ENCODE measurements around the gene HOXD4.

Gene HOXD4

GRCh38 chr2:176173567-176174381 lies 22.4 kb downstream of the HOXD4 start:
- no peak for DNase-seq

DNA sequence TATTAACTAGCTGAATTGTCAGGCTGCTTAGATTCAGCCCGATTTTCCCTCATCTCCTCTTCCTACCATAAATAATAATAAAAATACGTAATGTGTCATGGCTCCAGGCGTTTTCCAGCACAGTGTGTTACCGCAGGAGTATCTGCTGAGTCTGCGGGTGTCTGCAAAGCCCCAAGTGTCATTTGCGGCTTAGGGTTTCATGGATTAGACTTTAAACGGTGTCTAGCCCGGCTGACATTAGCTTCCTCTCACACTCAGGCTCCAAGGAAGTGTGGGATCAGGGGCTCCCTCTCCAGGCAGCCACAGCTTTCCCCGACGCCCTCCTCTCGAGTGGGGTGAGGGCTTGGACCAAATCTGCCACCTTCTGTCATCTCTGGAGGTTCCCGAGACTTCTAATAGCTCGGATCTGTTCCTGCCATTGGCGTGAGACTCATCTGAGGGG lies 23.1 kb downstream of the HOXD4 start:
- peak; percentile 50 for DNase-seq

GRCh38 chr2:176174824-176175708 lies 23.7 kb downstream of the HOXD4 start:
- DNase-seq, result no peak

- no peak for DNase-seq
These were observed 24.6 kb downstream of the HOXD4 start for GRCh38 chr2:176175709-176176607.

- no peak for DNase-seq
These were observed 26.3 kb downstream of the HOXD4 start for GRCh38 chr2:176177580-176178037.

DNA sequence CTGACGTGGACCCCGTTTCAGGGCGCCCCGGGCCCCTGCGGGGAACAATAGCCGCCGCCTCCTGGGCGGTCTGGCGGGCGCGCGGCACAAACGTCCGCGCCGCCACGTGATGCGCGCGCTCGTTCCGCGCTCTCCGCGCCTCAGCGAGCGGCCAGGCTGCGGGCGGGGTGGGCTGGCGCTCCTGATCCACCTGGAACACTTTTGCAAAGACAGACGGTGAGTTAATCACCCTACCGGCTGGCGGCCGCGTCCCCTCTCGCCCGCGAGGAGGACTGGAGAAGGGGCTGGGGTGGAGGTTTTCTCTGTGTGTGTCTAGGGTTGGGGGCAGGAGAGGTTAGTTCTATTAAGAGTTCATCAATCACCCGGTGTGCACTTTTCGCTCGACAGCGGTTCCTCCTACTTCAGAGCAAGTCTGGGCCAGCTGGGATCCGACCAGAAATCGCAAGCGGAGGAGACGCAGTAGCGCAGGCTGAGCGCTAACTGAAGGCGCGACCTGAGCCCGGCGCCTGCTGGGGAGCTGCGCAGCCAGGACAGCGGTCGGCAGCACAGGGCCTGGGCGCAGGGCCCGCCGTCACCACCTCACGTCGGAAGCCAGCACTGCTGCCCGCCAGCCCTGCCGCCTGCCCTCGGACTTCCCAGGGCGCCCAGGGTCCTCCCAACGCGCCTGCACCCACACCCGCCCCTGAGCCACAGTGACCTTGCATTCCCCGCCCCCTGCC lies 26.8 kb downstream of the HOXD4 start:
- DNase-seq, result no peak

GRCh38 chr2:176178757-176179295 lies 27.5 kb downstream of the HOXD4 start:
- no peak for DNase-seq

DNA sequence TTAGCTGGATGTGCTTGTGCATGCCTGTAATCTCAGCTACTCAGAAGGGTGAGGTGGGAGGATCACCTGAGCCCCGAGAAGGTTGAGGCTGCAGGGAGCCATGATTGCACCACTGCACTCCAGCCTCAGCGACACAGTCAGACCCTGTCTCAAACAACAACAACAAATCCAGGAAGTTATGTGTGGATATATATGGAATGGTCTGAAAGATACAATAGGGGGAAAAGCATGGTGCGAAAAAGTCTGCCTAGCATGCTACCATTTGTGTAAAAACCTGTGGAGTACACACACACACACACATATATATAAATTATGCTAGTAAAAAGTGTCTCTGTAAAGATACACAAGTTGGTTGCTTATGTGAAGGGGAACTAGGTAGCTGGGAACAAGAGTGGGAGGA lies 30.2 kb downstream of the HOXD4 start:
- no peak for DNase-seq

DNA sequence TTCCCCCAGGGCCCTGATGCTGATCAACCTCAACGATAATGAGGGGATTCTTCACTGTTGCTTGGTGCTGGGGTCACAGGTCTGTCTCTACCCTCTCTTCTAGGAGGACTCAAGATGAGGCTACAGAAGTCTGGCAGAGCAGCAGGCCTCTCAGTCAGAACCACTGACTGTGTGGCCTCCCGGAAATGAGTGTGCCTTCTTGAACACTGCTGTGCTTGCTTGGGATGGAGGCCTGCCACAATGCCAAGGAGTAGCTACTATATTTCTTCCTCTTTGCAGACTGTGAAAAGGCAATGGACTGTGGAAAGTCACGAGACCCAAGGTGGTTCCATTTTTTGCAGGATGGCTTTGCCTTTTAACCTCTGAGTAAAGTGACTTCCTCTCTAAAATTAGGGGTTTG lies 31.3 kb downstream of the HOXD4 start:
- no peak for DNase-seq

- DNase-seq, result no peak
These were observed 33.4 kb downstream of the HOXD4 start for GRCh38 chr2:176184749-176185148.

DNA sequence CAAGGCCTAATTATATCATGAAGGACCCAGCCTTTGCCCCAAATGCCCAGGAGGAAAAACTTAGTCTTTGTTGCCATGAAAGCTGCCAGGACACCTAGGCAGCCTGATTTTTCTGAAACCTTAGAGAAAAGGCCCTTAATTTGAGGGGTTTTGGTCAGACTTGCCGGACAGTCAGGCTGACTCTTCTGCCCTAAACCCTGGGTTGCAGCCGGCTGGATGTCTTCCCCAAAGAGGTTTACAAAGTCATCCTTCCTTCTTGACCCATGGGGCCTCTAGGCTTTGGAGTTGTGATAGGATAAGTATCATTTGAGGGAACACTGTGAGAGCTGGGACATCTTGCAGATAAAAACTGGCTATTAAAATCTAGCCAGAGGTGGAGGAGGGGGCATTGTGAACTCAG lies 34.7 kb downstream of the HOXD4 start:
- DNase-seq, result no peak

DNA sequence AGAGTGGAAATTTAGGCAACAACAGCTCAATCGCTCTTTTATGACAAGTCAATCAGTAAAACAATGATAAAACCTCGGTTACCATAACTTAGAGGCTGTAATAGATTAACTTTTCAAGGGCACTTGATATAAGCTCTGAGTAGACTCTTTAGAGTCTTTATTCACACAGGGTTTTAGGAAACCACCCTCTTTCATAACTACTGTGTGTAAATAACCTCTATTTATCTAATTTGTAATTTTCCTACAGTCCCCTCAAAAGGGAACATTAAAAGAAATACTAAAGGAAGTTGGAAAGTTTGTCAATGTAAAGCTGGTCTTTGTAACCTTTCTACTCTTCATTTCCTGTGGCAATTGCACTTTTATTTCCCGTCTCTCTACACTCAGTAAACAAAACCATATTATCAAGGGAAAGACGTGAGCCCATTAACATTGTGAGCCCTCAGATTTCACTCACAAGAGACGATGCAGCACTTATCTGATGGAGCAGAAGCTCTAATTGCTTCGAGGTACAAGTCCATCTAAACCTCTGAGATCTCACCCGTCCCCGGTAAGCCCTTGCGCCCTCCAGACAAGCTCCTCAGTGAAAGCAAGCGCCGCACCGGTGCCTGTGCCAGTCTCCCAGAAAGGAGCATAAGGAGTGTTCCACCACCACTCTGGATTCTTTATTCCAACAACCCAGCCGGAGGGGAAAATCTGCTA lies 36.0 kb downstream of the HOXD4 start:
- no peak for DNase-seq

DNA sequence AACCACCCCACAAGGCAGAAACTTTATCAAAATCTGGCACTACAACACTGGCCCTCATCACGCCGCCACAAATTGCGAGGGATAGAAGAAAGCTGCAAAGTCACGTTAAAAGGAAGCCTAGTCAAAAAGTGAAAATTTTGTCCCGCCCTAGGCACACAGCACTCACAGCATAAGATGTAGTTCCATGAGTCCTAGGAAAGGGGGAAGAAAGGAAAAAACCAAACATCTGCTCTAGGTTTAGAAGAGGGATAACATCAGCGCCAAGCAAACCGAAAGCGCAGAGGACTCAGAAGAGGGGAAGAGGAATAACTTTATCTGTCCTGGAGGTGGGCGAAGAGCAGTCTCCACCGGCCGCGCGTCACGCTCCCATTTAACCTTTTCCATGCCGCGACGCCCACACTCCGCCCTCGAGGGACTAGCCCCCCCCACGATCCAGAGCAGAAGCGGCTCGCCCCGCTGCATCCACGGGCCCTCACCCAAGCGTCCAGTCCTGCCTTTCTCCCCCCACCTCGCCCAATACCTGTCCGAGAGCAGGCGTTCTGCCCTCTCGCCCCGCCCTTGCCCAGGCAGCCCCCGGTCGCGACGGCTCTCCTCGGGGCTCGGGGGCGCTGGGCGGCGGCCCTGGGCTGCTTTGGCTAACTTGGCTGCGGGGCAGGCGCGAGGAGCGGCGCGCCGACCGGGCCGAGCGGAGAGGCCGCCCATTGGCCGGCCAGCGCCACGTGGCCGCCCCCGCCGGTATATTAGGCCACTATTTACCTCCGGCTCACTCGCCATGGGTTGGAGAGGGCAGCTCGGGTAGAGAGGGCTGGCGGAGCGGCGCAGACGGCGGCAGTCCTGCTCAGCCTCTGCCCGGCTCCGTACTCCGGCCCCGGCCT lies 36.8 kb downstream of the HOXD4 start, which contains the start of gene HOXD1:
Gene HOXD1 (plus strand): TSS at position 770 of the 875 bp plus-strand sequence. CDS start 134 bp downstream, outside the sequence.
- DNase-seq, result peak; percentile 35

GRCh38 chr2:176188774-176189680 lies 37.7 kb downstream of the HOXD4 start:
- DNase-seq, result no peak

GRCh38 chr2:176189681-176190641 lies 38.6 kb downstream of the HOXD4 start:
- no peak for DNase-seq

- no peak for DNase-seq
These were observed 41.0 kb downstream of the HOXD4 start for GRCh38 chr2:176192351-176192750.

DNA sequence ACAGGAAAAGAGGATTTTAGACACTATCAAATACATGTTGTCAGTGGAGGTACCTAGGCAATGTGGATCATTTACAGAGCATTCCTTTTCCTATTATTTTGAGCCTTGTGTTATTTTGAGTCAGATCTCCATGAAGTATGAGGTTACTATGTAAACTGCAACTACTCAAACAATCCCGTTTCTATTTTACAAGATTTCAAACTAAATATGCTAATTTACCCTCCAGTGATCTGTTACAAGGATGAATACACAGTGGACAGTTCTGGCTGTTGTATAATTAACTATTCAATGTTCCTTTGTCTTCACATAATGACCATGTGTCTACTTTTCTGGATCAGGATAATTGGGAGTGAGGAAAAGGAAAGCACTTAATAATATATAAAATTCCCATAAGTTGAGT lies 41.7 kb downstream of the HOXD4 start:
- DNase-seq, result peak; percentile 22

DNA sequence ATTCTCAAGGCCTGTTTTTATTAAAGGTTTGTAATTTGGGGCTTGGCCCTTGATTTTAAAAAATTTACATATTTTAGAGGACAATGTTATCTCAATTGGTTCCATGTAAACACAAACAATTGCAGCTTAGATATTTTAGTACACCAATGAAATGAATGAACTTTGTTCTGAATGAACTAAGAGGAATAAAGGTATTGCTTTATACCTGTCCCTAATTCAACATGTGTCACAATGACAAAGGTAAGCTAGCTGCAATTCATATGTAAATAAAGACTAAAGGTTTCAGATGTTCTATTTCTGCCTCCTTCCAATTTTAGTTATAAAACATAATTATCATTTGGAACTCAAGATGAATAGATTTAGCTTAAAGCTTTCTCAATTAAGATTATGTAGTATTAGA lies 48.6 kb downstream of the HOXD4 start:
- no peak for DNase-seq
